ENCODE data around the gene MAP6. TPM values are rescaled to one million over a fixed set of nuclear protein-coding genes. Genes with fewer than 3 reads are reported as not detected.
A peak's percentile ranks its signal among the peaks of the same experiment; 100 is the strongest.

MAP6 gene
- total RNA-seq, 2 donors from 2014 or later = 6.3 to 8.1 TPM

GRCh38 chr11:75555079-75555811 lies 113.6 kb downstream of the MAP6 start:
- Histone ChIP-seq H3K27me3 (no peaks in the 10 kb centered on the region), H3K4me1 (peaks cover 0 to 60% of the 10 kb centered on the region in 2 donors)
- no peak for DNase-seq (ENCODE audit: low spot score)

GRCh38 chr11:75554258-75555022 lies 114.4 kb downstream of the MAP6 start:
- peaks cover 0 to 52% of the 10 kb centered on the region in 2 donors for H3K4me1 ChIP-seq
- peak; percentile 95 for DNase-seq (ENCODE audit: low spot score)
- H3K9me3 ChIP-seq = no peaks in the 10 kb centered on the region
- no peak for TF ChIP-seq CTCF (IDR thresholded peaks at IDR 0.05)
- no peaks in the 10 kb centered on the region for H3K27me3 ChIP-seq
- H3K27ac ChIP-seq = peak overlapping the region; percentile 81 to 94
- H3K36me3 ChIP-seq = no peaks in the 10 kb centered on the region
- H3K4me3 ChIP-seq = peak overlapping the region in 1 of 2 donors; percentile 25

More at GRCh38 chr11:75555079-75555811, 113.6 kb downstream of the MAP6 start:
- H3K36me3 ChIP-seq = no peaks in the 10 kb centered on the region
- TF ChIP-seq CTCF (IDR thresholded peaks at IDR 0.05) = no peak
- H3K9me3 ChIP-seq = no peaks in the 10 kb centered on the region
- peak overlapping the region; percentile 81 to 94 for H3K27ac ChIP-seq
- no peak overlapping the region for H3K4me3 ChIP-seq

- peaks cover 0 to 47% of the 10 kb centered on the region in 2 donors for H3K4me1 ChIP-seq
- H3K9me3 ChIP-seq = no peaks in the 10 kb centered on the region
- peak overlapping the region; percentile 81 to 94 for H3K27ac ChIP-seq
- H3K27me3 ChIP-seq = no peaks in the 10 kb centered on the region
- no peaks in the 10 kb centered on the region for H3K36me3 ChIP-seq
- H3K4me3 ChIP-seq = no peak overlapping the region
- no peak for TF ChIP-seq CTCF (IDR thresholded peaks at IDR 0.05)
- DNase-seq (ENCODE audit: low spot score) = no peak
Observed at GRCh38 chr11:75553889-75554257, 115.0 kb downstream of the MAP6 start.

- Histone ChIP-seq H3K4me1 (peaks cover 0 to 40% of the 10 kb centered on the region in 2 donors), H3K36me3 (no peaks in the 10 kb centered on the region), H3K27ac (peak overlapping the region; percentile 81 to 94), H3K4me3 (no peak overlapping the region), H3K9me3 (no peaks in the 10 kb centered on the region), H3K27me3 (no peaks in the 10 kb centered on the region)
- TF ChIP-seq CTCF (IDR thresholded peaks at IDR 0.05) = no peak
- no peak for DNase-seq (ENCODE audit: low spot score)
Observed at GRCh38 chr11:75553182-75553581, 115.7 kb downstream of the MAP6 start.

GRCh38 chr11:75549370-75549958 lies 119.4 kb downstream of the MAP6 start:
- no peak overlapping the region for H3K4me3 ChIP-seq
- H3K36me3 ChIP-seq = no peaks in the 10 kb centered on the region
- H3K27ac ChIP-seq = no peak overlapping the region
- no peaks in the 10 kb centered on the region for H3K27me3 ChIP-seq
- H3K9me3 ChIP-seq = no peaks in the 10 kb centered on the region
- DNase-seq (ENCODE audit: low spot score) = no peak
- H3K4me1 ChIP-seq = peaks cover 0 to 20% of the 10 kb centered on the region in 2 donors
- TF ChIP-seq CTCF (IDR thresholded peaks at IDR 0.05) = no peak

Data from right atrium auricular region (tissue), 2 donors.